Adrenal gland (tissue), 12 donors: ENCODE measurements around the gene ATF6. TPM values are rescaled to one million over a fixed set of nuclear protein-coding genes. Genes with fewer than 3 reads are reported as not detected.

Source experiments
- DNase-seq, 7 donors: peaks; one replicate each; pipeline ENCODE4 v3.0.0-alpha.2; 2019 to 2020
- H3K27ac ChIP-seq, 5 donors: fragments of 200-600 bp; sonication (generic) in 4 of 5; 1 replicate in 3 of 5; 2 replicates in 2 of 5; pipeline versions ENCODE4 v1.5.1 to v1.8.0; 2016 to 2020; ENCODE audit warnings: mild to moderate bottlenecking in 1 of 5
- H3K27me3 ChIP-seq: fragments of 200-600 bp; 2 replicates; pipeline ENCODE4 v1.8.0; 2021
- H3K36me3 ChIP-seq, 2 donors: fragments of 200-600 bp; replicated peaks in 1 of 2; 1 replicate in 1 of 2; 2 replicates in 1 of 2; pipeline versions ENCODE4 v1.5.1 to v1.8.0; 2018 to 2022
- H3K4me1 ChIP-seq, 2 donors: fragments of 200-600 bp; replicated peaks in 1 of 2; 1 replicate in 1 of 2; 2 replicates in 1 of 2; pipeline versions ENCODE4 v1.5.1 to v1.8.0; 2018 to 2021
- H3K4me3 ChIP-seq, 4 donors: fragments of 200-600 bp; sonication (generic) in 3 of 4; one replicate each; pipeline ENCODE4 v1.5.1; 2016 to 2018
- H3K9me3 ChIP-seq, 3 donors: fragments of 200-600 bp; sonication (generic) in 1 of 3; replicated peaks in 1 of 3; 1 replicate in 2 of 3; 2 replicates in 1 of 3; pipeline versions ENCODE4 v1.5.1 to v1.8.0; 2016 to 2021
- POLR2A ChIP-seq, 2 donors: fragments of 450-650 bp; IDR thresholded peaks; one replicate each; pipeline ENCODE4 v1.6.1; 2017; ENCODE audit warnings: antibody characterized with exemption in 2 of 2, mild to moderate bottlenecking in 2 of 2, moderate library complexity in 1 of 2
- WGBS, 4 donors: extraction: QIAGEN DNeasy Blood & Tissue Kit in 2 of 4; methylation state at CpG; one replicate each; pipeline versions ENCODE4 v1.1.5 to v1.1.7; 2013 to 2017; 5-methylcytosine and 5-hydroxymethylcytosine counted together
- intact Hi-C, 2 donors: fragments of 100-400 bp; cut with DNase I; formaldehyde crosslinking; loops; one replicate each; pipeline versions ENCODE4 v1.14.1 to v1.15.0; 2022 to 2023
- polyA plus RNA-seq, 3 donors: library from polyadenylated mRNA; stranded (reverse); fragments of 200-250 nt in 2 of 3; fragments of 350-450 nt in 1 of 3; fragmentation: Illumina TruSeq in 1 of 3; extraction: RNeasy Lipid Tissue Mini Kit (QIAGEN cat#74804) in 1 of 3; gene quantifications; one replicate each; pipeline ENCODE4 v1.2.3, GENCODE V29; 2013 to 2014
- total RNA-seq, 9 donors: library from RNA; depleted of rRNA in 4 of 9; stranded (reverse); fragments of >200 nt in 4 of 9; fragments of 120-200 nt in 1 of 9; fragmentation: NEBNext Ultra II Directional in 1 of 9; extraction: Animal tissue kit (Norgen Biotek cat#: 25700) in 1 of 9; gene quantifications; one replicate each; pipeline versions ENCODE4 v1.1.0 to v1.2.4, GENCODE V29; 2013 to 2023
- TF ChIP-seq, protein P1 (sequence below), 6 experiments: fragments of 450-650 bp in 4 of 6; fragments of 200-600 bp in 2 of 6; sonication (generic) in 1 of 6; IDR thresholded peaks; 1 replicate in 5 of 6; 2 replicates in 1 of 6; pipeline versions ENCODE4 v1.5.1 to v1.8.0; 2016 to 2021; ENCODE audit warnings: antibody characterized with exemption in 6 of 6, mild to moderate bottlenecking in 2 of 6, moderate library complexity in 1 of 6
- donor health status: healthy with polysubstance abuse.
- donor health status: Bipolar disorder and iron deficiency.
- donor health status: DM: yes; HTN: yes; CAD: no.
- donor health status: DM: no; HTN: no; CAD: no.
- donor health status: DM: no; HTN: no; CAD: no.
- donor health status: DM: yes; HTN: yes; CAD: no.

The ATF6 gene
- total and polyA plus RNA-seq, 12 donors: 3.5 to 34.2 (median 28.0) TPM

- intact Hi-C loops: no loop called here
- H3K4me3 ChIP-seq: no peak overlapping the region
- no peak for DNase-seq
- H3K27me3 ChIP-seq: no peaks in the 10 kb centered on the region
- WGBS, 4 donors: 77 to 88% (median 85%) methylated on average over 9 of the region's 9 CpGs
- TF ChIP-seq, protein P1, sequence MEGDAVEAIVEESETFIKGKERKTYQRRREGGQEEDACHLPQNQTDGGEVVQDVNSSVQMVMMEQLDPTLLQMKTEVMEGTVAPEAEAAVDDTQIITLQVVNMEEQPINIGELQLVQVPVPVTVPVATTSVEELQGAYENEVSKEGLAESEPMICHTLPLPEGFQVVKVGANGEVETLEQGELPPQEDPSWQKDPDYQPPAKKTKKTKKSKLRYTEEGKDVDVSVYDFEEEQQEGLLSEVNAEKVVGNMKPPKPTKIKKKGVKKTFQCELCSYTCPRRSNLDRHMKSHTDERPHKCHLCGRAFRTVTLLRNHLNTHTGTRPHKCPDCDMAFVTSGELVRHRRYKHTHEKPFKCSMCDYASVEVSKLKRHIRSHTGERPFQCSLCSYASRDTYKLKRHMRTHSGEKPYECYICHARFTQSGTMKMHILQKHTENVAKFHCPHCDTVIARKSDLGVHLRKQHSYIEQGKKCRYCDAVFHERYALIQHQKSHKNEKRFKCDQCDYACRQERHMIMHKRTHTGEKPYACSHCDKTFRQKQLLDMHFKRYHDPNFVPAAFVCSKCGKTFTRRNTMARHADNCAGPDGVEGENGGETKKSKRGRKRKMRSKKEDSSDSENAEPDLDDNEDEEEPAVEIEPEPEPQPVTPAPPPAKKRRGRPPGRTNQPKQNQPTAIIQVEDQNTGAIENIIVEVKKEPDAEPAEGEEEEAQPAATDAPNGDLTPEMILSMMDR (IDR thresholded peaks at IDR 0.05): no peak
- TF ChIP-seq POLR2A (IDR thresholded peaks at IDR 0.05): no peak
- no peaks in the 10 kb centered on the region for H3K9me3 ChIP-seq
- no peaks in the 10 kb centered on the region for H3K36me3 ChIP-seq
- H3K4me1 ChIP-seq: no peaks in the 10 kb centered on the region
- H3K27ac ChIP-seq: no peak overlapping the region
Measured at GRCh38 chr1:161982917-161983316, 216.8 kb downstream of the ATF6 start.

GRCh38 chr1:161983725-161984124 is 217.6 kb downstream of the ATF6 start:
- DNase-seq: no peak
- no peak overlapping the region for H3K4me3 ChIP-seq
- TF ChIP-seq POLR2A (IDR thresholded peaks at IDR 0.05): no peak
- TF ChIP-seq, protein P1 (IDR thresholded peaks at IDR 0.05): no peak
- H3K4me1 ChIP-seq: no peaks in the 10 kb centered on the region
- no peaks in the 10 kb centered on the region for H3K36me3 ChIP-seq
- H3K27ac ChIP-seq: no peak overlapping the region
- no peaks in the 10 kb centered on the region for H3K27me3 ChIP-seq
- 85 to 95% (median 94%) methylated on average over 13 to 22 of the region's 22 CpGs for WGBS, 4 donors
- intact Hi-C loops: no loop called here
- H3K9me3 ChIP-seq: no peaks in the 10 kb centered on the region

DNA sequence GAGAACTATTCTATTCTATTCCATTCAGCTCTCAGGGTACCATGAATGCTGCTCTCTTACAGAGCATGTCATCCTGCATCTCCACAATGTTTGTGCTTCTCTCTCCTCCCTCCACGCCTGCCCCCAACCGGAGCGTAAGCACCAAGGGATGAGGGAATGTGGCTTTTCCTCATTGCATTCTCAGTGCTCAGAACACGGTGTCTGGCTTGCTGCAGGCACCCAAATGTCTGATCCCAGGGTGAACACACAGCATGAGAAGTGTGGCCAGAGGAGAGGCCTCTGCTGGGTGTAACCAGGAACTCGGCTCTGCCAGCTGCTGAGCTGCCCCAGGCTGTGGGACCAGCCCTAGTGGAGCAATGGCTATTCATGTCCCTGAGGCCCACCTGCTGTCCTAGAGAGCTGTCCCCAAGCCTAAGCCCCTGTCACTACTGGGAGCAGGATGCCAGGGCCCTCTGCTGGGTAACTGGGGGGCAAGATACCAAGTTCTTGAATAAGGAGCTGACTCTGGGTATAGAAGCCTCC is 219.2 kb downstream of the ATF6 start:
- no peaks in the 10 kb centered on the region for H3K36me3 ChIP-seq
- no peaks in the 10 kb centered on the region for H3K27me3 ChIP-seq
- no peak overlapping the region for H3K4me3 ChIP-seq
- H3K4me1 ChIP-seq: no peaks in the 10 kb centered on the region
- DNase-seq: no peak
- intact Hi-C loops: no loop called here
- no peak for TF ChIP-seq POLR2A (IDR thresholded peaks at IDR 0.05)
- TF ChIP-seq, protein P1 (IDR thresholded peaks at IDR 0.05): no peak
- WGBS, 4 donors: 76 to 83% (median 79%) methylated on average over 4 to 5 of the region's 5 CpGs
- H3K9me3 ChIP-seq: no peaks in the 10 kb centered on the region
- H3K27ac ChIP-seq: no peak overlapping the region

GRCh38 chr1:161986328-161986727 is 220.2 kb downstream of the ATF6 start:
- no peaks in the 10 kb centered on the region for H3K27me3 ChIP-seq
- no peak for DNase-seq
- no peak overlapping the region for H3K27ac ChIP-seq
- 67 to 100% (median 81%) methylated on average over 3 to 4 of the region's 4 CpGs for WGBS, 4 donors
- TF ChIP-seq, protein P1 (IDR thresholded peaks at IDR 0.05): no peak
- no peak for TF ChIP-seq POLR2A (IDR thresholded peaks at IDR 0.05)
- H3K9me3 ChIP-seq: no peaks in the 10 kb centered on the region
- intact Hi-C loops: no loop called here
- H3K4me3 ChIP-seq: no peak overlapping the region
- H3K36me3 ChIP-seq: no peaks in the 10 kb centered on the region
- no peaks in the 10 kb centered on the region for H3K4me1 ChIP-seq
